Heart left ventricle (tissue), 16 donors: ENCODE measurements around the gene COMMD1. TPM values are rescaled to one million over a fixed set of nuclear protein-coding genes. Genes with fewer than 3 reads are reported as not detected.

Source experiments
- ATAC-seq, 4 donors: fragments of 200-7000 bp; cut with Tn5 transposase; one replicate each; pipeline ENCODE4 v1.9.1; 2020 to 2022; ENCODE audit warnings: moderate library complexity in 4 of 4, mild to moderate bottlenecking in 3 of 4, moderate number of reproducible peaks in 1 of 4
- DNase-seq, 5 donors: peaks; one replicate each; pipeline ENCODE4 v3.0.0-alpha.2; 2020
- H3K27ac ChIP-seq, 12 donors: fragments of 200-600 bp; sonication (generic) in 4 of 12; one replicate each; pipeline versions ENCODE4 v1.5.0 to v1.8.0; 2016 to 2022; ENCODE audit warnings: mild to moderate bottlenecking in 2 of 12
- H3K27me3 ChIP-seq, 9 donors: fragments of 200-600 bp; sonication (generic) in 2 of 9; one replicate each; pipeline versions ENCODE4 v1.5.1 to v1.8.0; 2016 to 2022; ENCODE audit warnings: mild to moderate bottlenecking in 3 of 9
- H3K36me3 ChIP-seq, 9 donors: fragments of 200-600 bp; sonication (generic) in 2 of 9; one replicate each; pipeline versions ENCODE4 v1.5.0 to v1.8.0; 2018 to 2022; ENCODE audit warnings: mild to moderate bottlenecking in 2 of 9
- H3K4me1 ChIP-seq, 12 donors: fragments of 200-600 bp; sonication (generic) in 4 of 12; one replicate each; pipeline versions ENCODE4 v1.5.0 to v1.8.0; 2016 to 2022; ENCODE audit warnings: mild to moderate bottlenecking in 3 of 12
- H3K4me3 ChIP-seq, 12 donors: fragments of 200-600 bp; sonication (generic) in 4 of 12; one replicate each; pipeline versions ENCODE4 v1.5.0 to v1.8.0; 2017 to 2022; ENCODE audit warnings: mild to moderate bottlenecking in 9 of 12, moderate library complexity in 4 of 12
- H3K9me3 ChIP-seq, 12 donors: fragments of 200-600 bp; sonication (generic) in 4 of 12; one replicate each; pipeline versions ENCODE4 v1.5.0 to v1.8.0; 2016 to 2022; ENCODE audit warnings: mild to moderate bottlenecking in 1 of 12
- CTCF ChIP-seq, 12 donors: fragments of 200-600 bp; sonication (generic) in 4 of 12; IDR thresholded peaks; one replicate each; pipeline versions ENCODE4 v1.5.0 to v1.8.0; 2018 to 2022; ENCODE audit warnings: antibody characterized with exemption in 12 of 12, mild to moderate bottlenecking in 5 of 12
- POLR2A ChIP-seq, 2 donors: fragments of 450-650 bp; IDR thresholded peaks; one replicate each; pipeline ENCODE4 v1.6.1; 2017; ENCODE audit warnings: antibody characterized with exemption in 2 of 2, mild to moderate bottlenecking in 2 of 2, moderate library complexity in 2 of 2
- WGBS, 4 donors: extraction: QIAGEN DNeasy Blood & Tissue Kit in 2 of 4; methylation state at CpG; one replicate each; pipeline versions ENCODE4 v1.1.5 to v1.1.7; 2013 to 2018; 5-methylcytosine and 5-hydroxymethylcytosine counted together
- intact Hi-C, 10 donors: fragments of 100-400 bp; cut with DNase I; formaldehyde crosslinking; loops; one replicate each; pipeline versions ENCODE4 v1.11.1 to v1.14.2; 2022
- polyA plus RNA-seq, 2 donors: library from polyadenylated mRNA; stranded (reverse); fragments of 200-250 nt; gene quantifications; one replicate each; pipeline ENCODE4 v1.2.3, GENCODE V29; 2013
- total RNA-seq, 9 donors: library from RNA; depleted of rRNA in 2 of 9; stranded (reverse); fragments of >200 nt in 2 of 9; fragmentation: NEBNext Ultra II Directional in 3 of 9; extraction: Animal tissue kit (Norgen Biotek cat#: 25700) in 3 of 9; gene quantifications; one replicate each; pipeline versions ENCODE4 v1.1.0 to v1.2.4, GENCODE V29; 2016 to 2023
- donor health status: ischemic (EF 13 %, LVEDD 7.1; RV severe dilation, severe dysfunction).
- donor health status: healthy with polysubstance abuse.
- donor health status: DM: no; HTN: yes; CAD: no.
- donor health status: DM: no; HTN: no; CAD: no.
- donor health status: ischemic (EF 25% LVEDD 6.9; RV normal size, moderate dysfunction).
- donor health status: ischemic (EF 25% LVEDD 5.7; RV mildly dilated, moderate dysfunction).
- donor health status: healthy.
- donor health status: DM: yes; HTN: yes; CAD: no.
- donor health status: ischemic (EF 35%, LVEDD 5.7; RV mildly dilated, moderate dysfunction).
- donor health status: nonischemic (EF 11% LVEDD 7.7; RV severe dilation, severe dysfunction).
- donor health status: DM: yes; HTN: yes; CAD: no.
- donor health status: PGD.
- donor health status: ischemic (EF 29% LVEDD 5.4; RV normal size, mild dysfunction).
- donor health status: nonischemic (EF 23%, LVEDD 6.1; RV moderate dilation, normal function).

COMMD1 gene
- total and polyA plus RNA-seq, 11 donors, result 50.1 to 99.5 (median 69.3) TPM

GRCh38 chr2:62010632-62011256 lies 105.3 kb downstream of the COMMD1 start:
- Histone ChIP-seq H3K27ac (no peak overlapping the region), H3K4me1 (peaks cover 0 to 47% (median 20%) of the 10 kb centered on the region in 12 donors), H3K4me3 (no peak overlapping the region), H3K9me3 (no peaks in the 10 kb centered on the region), H3K27me3 (no peaks in the 10 kb centered on the region), H3K36me3 (no peaks in the 10 kb centered on the region)
- WGBS, 4 donors, result 77 to 82% (median 80%) methylated on average over 3 of the region's 3 CpGs
- DNase-seq (no peak), ATAC-seq (no peak)
- intact Hi-C loops, result loop anchor here in 7 of 10 donors (5.0 to 10.0 kb wide), 4 partner anchors 164 to 187 kb away; partner anchors contain the start of gene B3GNT2 (in 6 of the 7)
- TF ChIP-seq POLR2A (IDR thresholded peaks at IDR 0.05) (no peak), CTCF (IDR thresholded peaks at IDR 0.05) (no peak)

- H3K27ac ChIP-seq, result peak overlapping the region in 7 of 12 donors; percentile 24 to 74 (median 41)
- ATAC-seq (no peak), DNase-seq (no peak)
- peaks cover 0 to 30% (median 19%) of the 10 kb centered on the region in 12 donors for H3K4me1 ChIP-seq
- intact Hi-C loops, result loop anchor here in 7 of 10 donors (5.0 to 10.0 kb wide), 4 partner anchors 161 to 184 kb away; partner anchors contain the start of gene B3GNT2 (in 6 of the 7)
- no peak overlapping the region for H3K4me3 ChIP-seq
- no peaks in the 10 kb centered on the region for H3K36me3 ChIP-seq
- H3K27me3 ChIP-seq, result no peaks in the 10 kb centered on the region
- H3K9me3 ChIP-seq, result no peaks in the 10 kb centered on the region
- TF ChIP-seq POLR2A (IDR thresholded peaks at IDR 0.05) (no peak), CTCF (IDR thresholded peaks at IDR 0.05) (no peak)
Measured at GRCh38 chr2:62013641-62014040, 108.2 kb downstream of the COMMD1 start.

- WGBS, 4 donors, result 0 to 9% (median 3%) methylated on average over 2 of the region's 2 CpGs
- Histone ChIP-seq H3K4me3 (no peak overlapping the region), H3K27ac (peak overlapping the region in 9 of 12 donors; percentile 24 to 74 (median 52)), H3K9me3 (no peaks in the 10 kb centered on the region), H3K36me3 (no peaks in the 10 kb centered on the region), H3K4me1 (peaks cover 0 to 28% (median 19%) of the 10 kb centered on the region in 12 donors), H3K27me3 (no peaks in the 10 kb centered on the region)
- TF ChIP-seq POLR2A (IDR thresholded peaks at IDR 0.05) (no peak), CTCF (IDR thresholded peaks at IDR 0.05) (peak in 11 of 12 donors; percentile 10 to 68 (median 40))
- ATAC-seq, result peak; percentile 98 to 99 (median 98)
- intact Hi-C loops, result loop anchor here in 7 of 10 donors (5.0 to 10.0 kb wide), 4 partner anchors 161 to 183 kb away; partner anchors contain the start of gene B3GNT2 (in 6 of the 7)
- DNase-seq, result peak; percentile 74 to 88 (median 79)
Measured at GRCh38 chr2:62014102-62014501, 108.6 kb downstream of the COMMD1 start.

- TF ChIP-seq POLR2A (IDR thresholded peaks at IDR 0.05) (no peak), CTCF (IDR thresholded peaks at IDR 0.05) (no peak)
- Histone ChIP-seq H3K4me1 (peaks cover 0 to 26% (median 17%) of the 10 kb centered on the region in 12 donors), H3K27ac (no peak overlapping the region), H3K4me3 (no peak overlapping the region), H3K27me3 (no peaks in the 10 kb centered on the region), H3K9me3 (no peaks in the 10 kb centered on the region), H3K36me3 (peaks cover 0 to 3% (median 0%) of the 10 kb centered on the region in 9 donors)
- WGBS, 4 donors, result 79 to 100% (median 97%) methylated on average over 1 of the region's 1 CpG
- no peak for ATAC-seq
- intact Hi-C loops, result loop anchor here in 5 of 10 donors (10.0 kb wide), 2 partner anchors 158 to 178 kb away; partner anchors contain the start of gene B3GNT2 (in 4 of the 5)
- no peak for DNase-seq
Measured at GRCh38 chr2:62016957-62017356, 111.5 kb downstream of the COMMD1 start.
